HFFc6 (cell line): ENCODE results near the gene PRMT3. TPM values are rescaled to one million over a fixed set of nuclear protein-coding genes. Genes with fewer than 3 reads are reported as not detected.

Experiments
- DNase-seq: peaks from one replicate; pipeline ENCODE4 v3.0.0-alpha.2; 2018
- H3K27ac Mint-ChIP-seq: 2 replicates; pipeline ENCODE4 v1.8.0; 2020; ENCODE audit warnings: mild to moderate bottlenecking, mixed read lengths
- H3K27me3 Mint-ChIP-seq: 2 replicates; pipeline ENCODE4 v1.8.0; 2021; ENCODE audit warnings: mild to moderate bottlenecking, moderate library complexity, mixed read lengths; ENCODE audit not compliant: insufficient read depth
- H3K36me3 Mint-ChIP-seq: 2 replicates; pipeline ENCODE4 v1.8.0; 2021; ENCODE audit warnings: low read depth, mixed read lengths
- H3K4me1 Mint-ChIP-seq: 2 replicates; pipeline ENCODE4 v1.8.0; 2020; ENCODE audit warnings: low read depth, mixed read lengths
- H3K4me3 Mint-ChIP-seq: 2 replicates; pipeline ENCODE4 v1.8.0; 2020; ENCODE audit warnings: mild to moderate bottlenecking, moderate library complexity, mixed read lengths
- H3K9me3 Mint-ChIP-seq: 2 replicates; pipeline ENCODE4 v1.8.0; 2020; ENCODE audit warnings: mild to moderate bottlenecking, mixed read lengths
- CTCF ChIP-seq: fragments of 200-600 bp; sonication (generic); IDR thresholded peaks from 2 replicates; pipeline ENCODE4 v1.5.0; 2021; ENCODE audit warnings: antibody characterized with exemption, mild to moderate bottlenecking
- long read RNA-seq: library from polyadenylated mRNA; unstranded; transcript quantifications from one replicate; pipeline ENCODE4 v2.0.0, GENCODE V29; 2019
- total RNA-seq, 6 experiments: library from RNA; stranded (reverse); fragmentation: NEBNext Ultra II Directional; extraction: Animal tissue kit (Norgen Biotek cat#: 25700); gene quantifications; 2 replicates in 1 of 6; 3 replicates in 5 of 6; pipeline ENCODE4 v1.2.3, GENCODE V29; 2021

PRMT3 gene
- total RNA-seq, result 10 to 100 TPM in 5 of 6 experiments, 1 to 10 TPM in 1; 9.6 to 13.2 (median 12.1) TPM
- long read RNA-seq, transcript PRMT3-202 (16 exons, 2,653 nt), result major isoform, 12 of 19 reads
- long read RNA-seq, partial matches to known transcripts, result 3 of 19 reads
- long read RNA-seq, other reads (novel, unspliced or antisense), result 2 of 19 reads

DNA sequence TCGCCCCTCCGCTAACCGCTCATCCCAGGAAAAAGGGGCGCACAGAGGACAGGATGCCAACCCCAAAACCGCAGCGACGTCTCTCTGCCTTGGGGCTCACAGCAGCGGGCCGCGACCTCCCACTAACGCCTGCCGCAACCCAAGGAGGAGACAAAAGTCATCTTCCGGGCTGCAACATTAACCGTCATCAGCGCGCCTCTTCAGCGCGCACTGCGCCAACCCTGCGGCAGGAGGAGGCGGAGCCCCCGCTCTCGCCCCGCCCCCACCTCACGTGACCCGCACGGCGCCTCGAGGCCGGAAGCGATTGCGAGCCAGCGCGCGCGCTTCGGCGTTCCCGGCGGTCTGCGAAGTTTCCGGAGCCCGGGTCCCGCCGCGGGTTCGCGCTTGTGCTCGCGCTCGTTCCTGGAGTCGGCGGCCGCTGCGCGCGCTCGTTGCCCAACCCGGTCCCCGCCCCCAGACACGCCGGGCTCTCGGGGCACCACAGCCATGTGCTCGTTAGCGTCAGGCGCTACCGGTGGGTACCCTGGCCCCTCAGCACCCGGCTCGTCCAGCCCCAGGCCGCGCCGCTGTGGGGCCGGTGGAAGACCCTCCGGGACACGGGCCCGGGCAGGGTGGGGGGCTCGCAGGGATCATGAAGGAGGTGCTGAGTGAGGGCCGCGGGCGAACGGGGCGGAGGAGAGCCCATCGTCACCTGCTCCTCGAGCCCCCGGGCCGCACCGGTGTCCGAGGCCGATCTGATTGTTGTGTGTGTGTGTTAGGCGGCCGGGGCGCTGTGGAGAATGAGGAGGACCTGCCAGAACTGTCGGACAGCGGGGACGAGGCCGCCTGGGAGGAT lies at the start of gene PRMT3:
TSS of gene PRMT3 (plus strand) at position 456 of the 835 bp plus-strand sequence. CDS start at position 487, 31 bp downstream.
- DNase-seq, result peak; percentile 90
- TF ChIP-seq CTCF, result peak; percentile 98
- peak within 1 kb of the TSS; percentile 96 for H3K4me3 Mint-ChIP-seq
- peak within 1 kb of the TSS; percentile 99 for H3K27ac Mint-ChIP-seq
- peaks cover 12% of the 10 kb centered on the region for H3K4me1 Mint-ChIP-seq
- no peaks in the 10 kb centered on the region for H3K27me3 Mint-ChIP-seq
- H3K36me3 Mint-ChIP-seq, result no peaks in the 10 kb centered on the region; the same call in 1 of the 2 replicates
- H3K9me3 Mint-ChIP-seq, result no peaks in the 10 kb centered on the region

GRCh38 chr11:20342347-20343141 lies 45.0 kb upstream of the PRMT3 start:
- Mint-ChIP-seq H3K27ac (no peak overlapping the region), H3K9me3 (no peaks in the 10 kb centered on the region), H3K27me3 (peaks cover 37% of the 10 kb centered on the region), H3K4me1 (no peaks in the 10 kb centered on the region), H3K4me3 (no peak overlapping the region), H3K36me3 (no peaks in the 10 kb centered on the region)
- TF ChIP-seq CTCF, result no peak
- DNase-seq, result no peak

GRCh38 chr11:20351136-20351535 lies 36.4 kb upstream of the PRMT3 start:
- Mint-ChIP-seq H3K27me3 (peaks cover 6% of the 10 kb centered on the region; the same call in 1 of the 2 replicates), H3K27ac (no peak overlapping the region), H3K9me3 (no peaks in the 10 kb centered on the region), H3K4me1 (peaks cover 6% of the 10 kb centered on the region; the same call in 1 of the 2 replicates), H3K4me3 (no peak overlapping the region), H3K36me3 (no peaks in the 10 kb centered on the region)
- DNase-seq, result no peak
- no peak for TF ChIP-seq CTCF

- Mint-ChIP-seq H3K4me1 (peaks cover 6% of the 10 kb centered on the region; the same call in 1 of the 2 replicates), H3K9me3 (no peaks in the 10 kb centered on the region), H3K27me3 (peaks cover 8% of the 10 kb centered on the region; the same call in 1 of the 2 replicates), H3K27ac (no peak overlapping the region), H3K36me3 (no peaks in the 10 kb centered on the region), H3K4me3 (no peak overlapping the region)
- TF ChIP-seq CTCF, result no peak
- DNase-seq, result no peak
Observed at GRCh38 chr11:20351751-20352262, 35.7 kb upstream of the PRMT3 start.

GRCh38 chr11:20353829-20354434 lies 33.6 kb upstream of the PRMT3 start:
- Mint-ChIP-seq H3K9me3 (no peaks in the 10 kb centered on the region), H3K4me1 (peaks cover 15% of the 10 kb centered on the region; the same call in 1 of the 2 replicates), H3K27ac (no peak overlapping the region), H3K4me3 (no peak overlapping the region), H3K36me3 (no peaks in the 10 kb centered on the region), H3K27me3 (peaks cover 4% of the 10 kb centered on the region; the same call in 1 of the 2 replicates)
- DNase-seq, result peak; percentile 28
- peak; percentile 88 for TF ChIP-seq CTCF
